ENCODE measurements around the gene GSE1. TPM values are rescaled to one million over a fixed set of nuclear protein-coding genes. Genes with fewer than 3 reads are reported as not detected.

GSE1 gene
- total and polyA plus RNA-seq, 2 experiments from 2014 or later: 32.4 to 135 TPM

DNA sequence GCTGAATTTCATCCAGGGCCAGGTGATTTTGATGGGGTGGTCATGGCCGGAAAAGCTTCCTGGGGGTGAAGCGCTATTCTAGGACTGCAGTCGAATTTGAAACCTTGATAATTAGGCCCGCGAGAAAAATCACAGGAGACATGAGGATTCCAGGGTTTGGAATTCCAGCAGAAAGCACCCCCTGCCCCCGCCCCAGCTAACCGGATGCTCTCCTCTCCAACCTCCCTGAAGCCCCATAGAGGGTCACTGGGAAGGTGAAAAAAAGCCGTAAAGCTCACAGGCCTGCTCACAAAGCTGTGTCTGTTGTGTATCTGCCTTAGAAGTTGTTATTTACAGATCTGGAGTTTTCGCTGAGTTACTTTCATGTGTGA is 76.8 kb downstream of the GSE1 start:
- no peaks in the 10 kb centered on the region for H3K36me3 ChIP-seq (ENCODE audit: insufficient read depth)
- H3K4me3 ChIP-seq: no peak overlapping the region
- no peak overlapping the region; the same call in 2 of the 3 replicates for H3K4me3 Mint-ChIP-seq
- peaks cover 13% of the 10 kb centered on the region; the same call in 1 of the 2 replicates for H3K4me1 ChIP-seq (ENCODE audit: insufficient read depth)
- peaks cover 15% of the 10 kb centered on the region for H4K20me1 ChIP-seq (replicated peaks; ENCODE audit: insufficient read depth)
- H3K36me3 Mint-ChIP-seq (ENCODE audit: low read depth): peaks cover 16% of the 10 kb centered on the region
- 0 out of 2 replicates have a peak, but pooled peaks cover 9% of the 10 kb centered on the region for H3F3A ChIP-seq (replicated peaks; ENCODE audit: low read depth)
- no peak overlapping the region for H3K27ac Mint-ChIP-seq
- H3K4me2 ChIP-seq: peak overlapping the region; percentile 76
- H3K9me2 ChIP-seq (ENCODE audit: insufficient read depth): no peaks in the 10 kb centered on the region
- no peak overlapping the region for H3K27ac ChIP-seq (ENCODE audit: low read depth)
- DNase-seq (ENCODE audit: low spot score) (peak; percentile 53), ATAC-seq (no peak)
- H3K4me1 Mint-ChIP-seq: peaks cover 19% of the 10 kb centered on the region
- peaks cover 16% of the 10 kb centered on the region for H3K27me3 Mint-ChIP-seq (ENCODE audit: insufficient read depth, low read depth, poor library complexity)
- TF ChIP-seq NANOG (IDR thresholded peaks at IDR 0.05; ENCODE audit: borderline replicate concordance) (no peak), STAT1 (IDR thresholded peaks at IDR 0.05; ENCODE audit: unreplicated experiment) (no peak), ZNF114 (CRISPR knock-in tag; IDR thresholded peaks at IDR 0.05) (no peak), ZNF331 (CRISPR knock-in tag; IDR thresholded peaks at IDR 0.05; ENCODE audit: low read depth) (no peak), POLR2AphosphoS5 (IDR thresholded peaks at IDR 0.05; ENCODE audit: low read depth) (no peak), EZH2 (IDR thresholded peaks at IDR 0.05; ENCODE audit: low read depth, unreplicated experiment) (no peak), EZH2phosphoT487 (IDR thresholded peaks at IDR 0.05; ENCODE audit: unreplicated experiment) (no peak), CREB1 (CRISPR knock-in tag; IDR thresholded peaks at IDR 0.05; ENCODE audit: low read depth) (no peak), JUNB (IDR thresholded peaks at IDR 0.05; ENCODE audit: unreplicated experiment) (no peak)
- TF ChIP-seq, protein P1, sequence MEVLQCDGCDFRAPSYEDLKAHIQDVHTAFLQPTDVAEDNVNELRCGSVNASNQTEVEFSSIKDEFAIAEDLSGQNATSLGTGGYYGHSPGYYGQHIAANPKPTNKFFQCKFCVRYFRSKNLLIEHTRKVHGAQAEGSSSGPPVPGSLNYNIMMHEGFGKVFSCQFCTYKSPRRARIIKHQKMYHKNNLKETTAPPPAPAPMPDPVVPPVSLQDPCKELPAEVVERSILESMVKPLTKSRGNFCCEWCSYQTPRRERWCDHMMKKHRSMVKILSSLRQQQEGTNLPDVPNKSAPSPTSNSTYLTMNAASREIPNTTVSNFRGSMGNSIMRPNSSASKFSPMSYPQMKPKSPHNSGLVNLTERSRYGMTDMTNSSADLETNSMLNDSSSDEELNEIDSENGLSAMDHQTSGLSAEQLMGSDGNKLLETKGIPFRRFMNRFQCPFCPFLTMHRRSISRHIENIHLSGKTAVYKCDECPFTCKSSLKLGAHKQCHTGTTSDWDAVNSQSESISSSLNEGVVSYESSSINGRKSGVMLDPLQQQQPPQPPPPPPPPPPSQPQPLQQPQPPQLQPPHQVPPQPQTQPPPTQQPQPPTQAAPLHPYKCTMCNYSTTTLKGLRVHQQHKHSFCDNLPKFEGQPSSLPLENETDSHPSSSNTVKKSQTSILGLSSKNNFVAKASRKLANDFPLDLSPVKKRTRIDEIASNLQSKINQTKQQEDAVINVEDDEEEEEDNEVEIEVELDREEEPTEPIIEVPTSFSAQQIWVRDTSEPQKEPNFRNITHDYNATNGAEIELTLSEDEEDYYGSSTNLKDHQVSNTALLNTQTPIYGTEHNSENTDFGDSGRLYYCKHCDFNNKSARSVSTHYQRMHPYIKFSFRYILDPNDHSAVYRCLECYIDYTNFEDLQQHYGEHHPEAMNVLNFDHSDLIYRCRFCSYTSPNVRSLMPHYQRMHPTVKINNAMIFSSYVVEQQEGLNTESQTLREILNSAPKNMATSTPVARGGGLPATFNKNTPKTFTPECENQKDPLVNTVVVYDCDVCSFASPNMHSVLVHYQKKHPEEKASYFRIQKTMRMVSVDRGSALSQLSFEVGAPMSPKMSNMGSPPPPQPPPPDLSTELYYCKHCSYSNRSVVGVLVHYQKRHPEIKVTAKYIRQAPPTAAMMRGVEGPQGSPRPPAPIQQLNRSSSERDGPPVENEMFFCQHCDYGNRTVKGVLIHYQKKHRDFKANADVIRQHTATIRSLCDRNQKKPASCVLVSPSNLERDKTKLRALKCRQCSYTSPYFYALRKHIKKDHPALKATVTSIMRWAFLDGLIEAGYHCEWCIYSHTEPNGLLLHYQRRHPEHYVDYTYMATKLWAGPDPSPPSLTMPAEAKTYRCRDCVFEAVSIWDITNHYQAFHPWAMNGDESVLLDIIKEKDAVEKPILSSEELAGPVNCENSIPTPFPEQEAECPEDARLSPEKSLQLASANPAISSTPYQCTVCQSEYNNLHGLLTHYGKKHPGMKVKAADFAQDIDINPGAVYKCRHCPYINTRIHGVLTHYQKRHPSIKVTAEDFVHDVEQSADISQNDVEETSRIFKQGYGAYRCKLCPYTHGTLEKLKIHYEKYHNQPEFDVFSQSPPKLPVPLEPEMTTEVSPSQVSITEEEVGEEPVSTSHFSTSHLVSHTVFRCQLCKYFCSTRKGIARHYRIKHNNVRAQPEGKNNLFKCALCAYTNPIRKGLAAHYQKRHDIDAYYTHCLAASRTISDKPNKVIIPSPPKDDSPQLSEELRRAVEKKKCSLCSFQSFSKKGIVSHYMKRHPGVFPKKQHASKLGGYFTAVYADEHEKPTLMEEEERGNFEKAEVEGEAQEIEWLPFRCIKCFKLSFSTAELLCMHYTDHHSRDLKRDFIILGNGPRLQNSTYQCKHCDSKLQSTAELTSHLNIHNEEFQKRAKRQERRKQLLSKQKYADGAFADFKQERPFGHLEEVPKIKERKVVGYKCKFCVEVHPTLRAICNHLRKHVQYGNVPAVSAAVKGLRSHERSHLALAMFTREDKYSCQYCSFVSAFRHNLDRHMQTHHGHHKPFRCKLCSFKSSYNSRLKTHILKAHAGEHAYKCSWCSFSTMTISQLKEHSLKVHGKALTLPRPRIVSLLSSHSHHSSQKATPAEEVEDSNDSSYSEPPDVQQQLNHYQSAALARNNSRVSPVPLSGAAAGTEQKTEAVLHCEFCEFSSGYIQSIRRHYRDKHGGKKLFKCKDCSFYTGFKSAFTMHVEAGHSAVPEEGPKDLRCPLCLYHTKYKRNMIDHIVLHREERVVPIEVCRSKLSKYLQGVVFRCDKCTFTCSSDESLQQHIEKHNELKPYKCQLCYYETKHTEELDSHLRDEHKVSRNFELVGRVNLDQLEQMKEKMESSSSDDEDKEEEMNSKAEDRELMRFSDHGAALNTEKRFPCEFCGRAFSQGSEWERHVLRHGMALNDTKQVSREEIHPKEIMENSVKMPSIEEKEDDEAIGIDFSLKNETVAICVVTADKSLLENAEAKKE (CRISPR knock-in tag; IDR thresholded peaks at IDR 0.05): no peak
- TF ChIP-seq, protein P2, sequence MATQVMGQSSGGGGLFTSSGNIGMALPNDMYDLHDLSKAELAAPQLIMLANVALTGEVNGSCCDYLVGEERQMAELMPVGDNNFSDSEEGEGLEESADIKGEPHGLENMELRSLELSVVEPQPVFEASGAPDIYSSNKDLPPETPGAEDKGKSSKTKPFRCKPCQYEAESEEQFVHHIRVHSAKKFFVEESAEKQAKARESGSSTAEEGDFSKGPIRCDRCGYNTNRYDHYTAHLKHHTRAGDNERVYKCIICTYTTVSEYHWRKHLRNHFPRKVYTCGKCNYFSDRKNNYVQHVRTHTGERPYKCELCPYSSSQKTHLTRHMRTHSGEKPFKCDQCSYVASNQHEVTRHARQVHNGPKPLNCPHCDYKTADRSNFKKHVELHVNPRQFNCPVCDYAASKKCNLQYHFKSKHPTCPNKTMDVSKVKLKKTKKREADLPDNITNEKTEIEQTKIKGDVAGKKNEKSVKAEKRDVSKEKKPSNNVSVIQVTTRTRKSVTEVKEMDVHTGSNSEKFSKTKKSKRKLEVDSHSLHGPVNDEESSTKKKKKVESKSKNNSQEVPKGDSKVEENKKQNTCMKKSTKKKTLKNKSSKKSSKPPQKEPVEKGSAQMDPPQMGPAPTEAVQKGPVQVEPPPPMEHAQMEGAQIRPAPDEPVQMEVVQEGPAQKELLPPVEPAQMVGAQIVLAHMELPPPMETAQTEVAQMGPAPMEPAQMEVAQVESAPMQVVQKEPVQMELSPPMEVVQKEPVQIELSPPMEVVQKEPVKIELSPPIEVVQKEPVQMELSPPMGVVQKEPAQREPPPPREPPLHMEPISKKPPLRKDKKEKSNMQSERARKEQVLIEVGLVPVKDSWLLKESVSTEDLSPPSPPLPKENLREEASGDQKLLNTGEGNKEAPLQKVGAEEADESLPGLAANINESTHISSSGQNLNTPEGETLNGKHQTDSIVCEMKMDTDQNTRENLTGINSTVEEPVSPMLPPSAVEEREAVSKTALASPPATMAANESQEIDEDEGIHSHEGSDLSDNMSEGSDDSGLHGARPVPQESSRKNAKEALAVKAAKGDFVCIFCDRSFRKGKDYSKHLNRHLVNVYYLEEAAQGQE (IDR thresholded peaks at IDR 0.05; ENCODE audit: unreplicated experiment): no peak
- TF ChIP-seq, protein P3, sequence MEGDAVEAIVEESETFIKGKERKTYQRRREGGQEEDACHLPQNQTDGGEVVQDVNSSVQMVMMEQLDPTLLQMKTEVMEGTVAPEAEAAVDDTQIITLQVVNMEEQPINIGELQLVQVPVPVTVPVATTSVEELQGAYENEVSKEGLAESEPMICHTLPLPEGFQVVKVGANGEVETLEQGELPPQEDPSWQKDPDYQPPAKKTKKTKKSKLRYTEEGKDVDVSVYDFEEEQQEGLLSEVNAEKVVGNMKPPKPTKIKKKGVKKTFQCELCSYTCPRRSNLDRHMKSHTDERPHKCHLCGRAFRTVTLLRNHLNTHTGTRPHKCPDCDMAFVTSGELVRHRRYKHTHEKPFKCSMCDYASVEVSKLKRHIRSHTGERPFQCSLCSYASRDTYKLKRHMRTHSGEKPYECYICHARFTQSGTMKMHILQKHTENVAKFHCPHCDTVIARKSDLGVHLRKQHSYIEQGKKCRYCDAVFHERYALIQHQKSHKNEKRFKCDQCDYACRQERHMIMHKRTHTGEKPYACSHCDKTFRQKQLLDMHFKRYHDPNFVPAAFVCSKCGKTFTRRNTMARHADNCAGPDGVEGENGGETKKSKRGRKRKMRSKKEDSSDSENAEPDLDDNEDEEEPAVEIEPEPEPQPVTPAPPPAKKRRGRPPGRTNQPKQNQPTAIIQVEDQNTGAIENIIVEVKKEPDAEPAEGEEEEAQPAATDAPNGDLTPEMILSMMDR (conservative IDR thresholded peaks at IDR 0.05; ENCODE audit: low read depth in 2 of 2): no peak
- TF ChIP-seq, protein P4, sequence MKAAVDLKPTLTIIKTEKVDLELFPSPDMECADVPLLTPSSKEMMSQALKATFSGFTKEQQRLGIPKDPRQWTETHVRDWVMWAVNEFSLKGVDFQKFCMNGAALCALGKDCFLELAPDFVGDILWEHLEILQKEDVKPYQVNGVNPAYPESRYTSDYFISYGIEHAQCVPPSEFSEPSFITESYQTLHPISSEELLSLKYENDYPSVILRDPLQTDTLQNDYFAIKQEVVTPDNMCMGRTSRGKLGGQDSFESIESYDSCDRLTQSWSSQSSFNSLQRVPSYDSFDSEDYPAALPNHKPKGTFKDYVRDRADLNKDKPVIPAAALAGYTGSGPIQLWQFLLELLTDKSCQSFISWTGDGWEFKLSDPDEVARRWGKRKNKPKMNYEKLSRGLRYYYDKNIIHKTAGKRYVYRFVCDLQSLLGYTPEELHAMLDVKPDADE (IDR thresholded peaks at IDR 0.05): no peak
- no peaks in the 10 kb centered on the region for H3K9me3 Mint-ChIP-seq
- H3K27me3 ChIP-seq (ENCODE audit: insufficient read depth): no peaks in the 10 kb centered on the region
- H2AFZ ChIP-seq: peak overlapping the region; percentile 88
- H3K79me2 ChIP-seq (replicated peaks; ENCODE audit: insufficient read depth): peaks cover 32% of the 10 kb centered on the region
